ENCODE measurements around the gene TAF1A.
"Not testable (repeated sequence)": the region's sequence is repeated elsewhere in the genome, so short reads cannot be mapped to it uniquely, and the experiment has no call there.

The TAF1A gene

GRCh38 chr1:222618880-222619596 lies 29.3 kb upstream of the TAF1A start:
- Histone ChIP-seq H3K27ac (ENCODE audit: low read depth, low read length) (no peak overlapping the region), H2AFZ (ENCODE audit: low read length, unreplicated experiment) (no peak overlapping the region), H3K4me1 (ENCODE audit: control insufficient read depth, insufficient read depth, low read length, unreplicated experiment) (peaks cover 6% of the 10 kb centered on the region), H3K27me3 (ENCODE audit: insufficient read depth, low read length) (0 out of 2 replicates have a peak, but pooled peaks cover 5% of the 10 kb centered on the region), H3K79me2 (ENCODE audit: control insufficient read depth, insufficient read depth, low read length, unreplicated experiment) (peaks cover 34% of the 10 kb centered on the region), H3K4me3 (ENCODE audit: low read depth, low read length) (peak overlapping the region; percentile 90), H3K36me3 (ENCODE audit: insufficient read depth, low read length) (no peaks in the 10 kb centered on the region; the same call in 1 of the 2 replicates)

- H3K27me3 ChIP-seq (ENCODE audit: insufficient read depth, low read length) = 0 out of 2 replicates have a peak, but pooled peaks cover 9% of the 10 kb centered on the region
- peaks cover 34% of the 10 kb centered on the region for H3K79me2 ChIP-seq (ENCODE audit: control insufficient read depth, insufficient read depth, low read length, unreplicated experiment)
- H3K36me3 ChIP-seq (ENCODE audit: insufficient read depth, low read length) = no peaks in the 10 kb centered on the region
- H3K4me3 ChIP-seq (ENCODE audit: low read depth, low read length) = peak within 1 kb of the TSS; percentile 90
- peaks cover 6% of the 10 kb centered on the region for H3K4me1 ChIP-seq (ENCODE audit: control insufficient read depth, insufficient read depth, low read length, unreplicated experiment)
- H3K27ac ChIP-seq (ENCODE audit: low read depth, low read length) = peak within 1 kb of the TSS; percentile 56; the same call in 1 of the 2 replicates
- H2AFZ ChIP-seq (ENCODE audit: low read length, unreplicated experiment) = peak within 1 kb of the TSS; percentile 97
Measured at GRCh38 chr1:222618001-222618879, 28.5 kb upstream of the TAF1A start, which contains the start of gene MIA3. Gene MIA3 (plus strand): TSS chr1:222618097. CDS start chr1:222618111, 14 bp downstream.

- Histone ChIP-seq H3K36me3 (ENCODE audit: insufficient read depth, low read length) (no peaks in the 10 kb centered on the region), H3K4me3 (ENCODE audit: low read depth, low read length) (peak overlapping the region; percentile 77), H3K27me3 (ENCODE audit: insufficient read depth, low read length) (0 out of 2 replicates have a peak, but pooled peaks cover 12% of the 10 kb centered on the region), H3K79me2 (ENCODE audit: control insufficient read depth, insufficient read depth, low read length, unreplicated experiment) (peaks cover 34% of the 10 kb centered on the region), H3K4me1 (ENCODE audit: control insufficient read depth, insufficient read depth, low read length, unreplicated experiment) (peaks cover 6% of the 10 kb centered on the region), H3K27ac (ENCODE audit: low read depth, low read length) (peak overlapping the region; percentile 56; the same call in 1 of the 2 replicates), H2AFZ (ENCODE audit: low read length, unreplicated experiment) (peak overlapping the region; percentile 97)
Measured at GRCh38 chr1:222617367-222617951, 27.7 kb upstream of the TAF1A start.

GRCh38 chr1:222616525-222616924 lies 26.8 kb upstream of the TAF1A start:
- Histone ChIP-seq H3K36me3 (ENCODE audit: insufficient read depth, low read length) (no peaks in the 10 kb centered on the region), H3K27me3 (ENCODE audit: insufficient read depth, low read length) (0 out of 2 replicates have a peak, but pooled peaks cover 12% of the 10 kb centered on the region), H3K4me3 (ENCODE audit: low read depth, low read length) (no peak overlapping the region; the same call in 1 of the 2 replicates), H3K79me2 (ENCODE audit: control insufficient read depth, insufficient read depth, low read length, unreplicated experiment) (peaks cover 34% of the 10 kb centered on the region), H2AFZ (ENCODE audit: low read length, unreplicated experiment) (no peak overlapping the region), H3K27ac (ENCODE audit: low read depth, low read length) (no peak overlapping the region), H3K4me1 (ENCODE audit: control insufficient read depth, insufficient read depth, low read length, unreplicated experiment) (peaks cover 6% of the 10 kb centered on the region)

GRCh38 chr1:222613627-222614026 lies 23.9 kb upstream of the TAF1A start:
- peaks cover 6% of the 10 kb centered on the region for H3K79me2 ChIP-seq (ENCODE audit: control insufficient read depth, insufficient read depth, low read length, unreplicated experiment)
- H3K4me3 ChIP-seq (ENCODE audit: low read depth, low read length) = no peak overlapping the region
- H3K36me3 ChIP-seq (ENCODE audit: insufficient read depth, low read length) = no peaks in the 10 kb centered on the region
- H3K27ac ChIP-seq (ENCODE audit: low read depth, low read length) = no peak overlapping the region
- H3K27me3 ChIP-seq (ENCODE audit: insufficient read depth, low read length) = 0 out of 2 replicates have a peak, but pooled peaks cover 12% of the 10 kb centered on the region
- peaks cover 6% of the 10 kb centered on the region for H3K4me1 ChIP-seq (ENCODE audit: control insufficient read depth, insufficient read depth, low read length, unreplicated experiment)
- H2AFZ ChIP-seq (ENCODE audit: low read length, unreplicated experiment) = no peak overlapping the region

DNA sequence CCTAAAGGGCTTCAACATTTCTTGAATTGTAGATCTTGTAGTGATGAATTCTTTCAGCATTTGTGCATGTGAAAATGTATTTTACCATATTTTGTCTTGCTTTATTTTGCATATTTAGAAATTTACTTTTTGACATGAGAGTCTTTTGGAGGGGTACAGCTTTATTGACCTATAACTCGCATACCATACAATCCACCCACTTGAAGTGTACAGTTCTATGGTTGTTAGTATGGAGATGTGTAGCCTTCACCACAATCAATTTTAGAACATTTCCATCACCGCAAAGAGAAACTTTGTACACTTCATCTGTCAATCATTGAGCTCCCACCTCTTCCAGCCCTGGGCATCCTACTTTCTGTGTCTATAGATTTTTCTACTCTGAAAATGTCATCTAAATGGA lies 21.0 kb upstream of the TAF1A start:
- H3K4me1 ChIP-seq (ENCODE audit: control insufficient read depth, insufficient read depth, low read length, unreplicated experiment) = no peaks in the 10 kb centered on the region
- H3K4me3 ChIP-seq (ENCODE audit: low read depth, low read length) = no peak overlapping the region
- H3K27ac ChIP-seq (ENCODE audit: low read depth, low read length) = no peak overlapping the region
- H2AFZ ChIP-seq (ENCODE audit: low read length, unreplicated experiment) = no peak overlapping the region
- H3K79me2 ChIP-seq (ENCODE audit: control insufficient read depth, insufficient read depth, low read length, unreplicated experiment) = no peaks in the 10 kb centered on the region
- H3K27me3 ChIP-seq (ENCODE audit: insufficient read depth, low read length) = 0 out of 2 replicates have a peak, but pooled peaks cover 12% of the 10 kb centered on the region
- H3K36me3 ChIP-seq (ENCODE audit: insufficient read depth, low read length) = no peaks in the 10 kb centered on the region

GRCh38 chr1:222609111-222609510 lies 19.4 kb upstream of the TAF1A start:
- not testable (repeated sequence) for H3K27me3 ChIP-seq (ENCODE audit: insufficient read depth, low read length); H3K4me1 ChIP-seq (ENCODE audit: control insufficient read depth, insufficient read depth, low read length, unreplicated experiment)

DNA sequence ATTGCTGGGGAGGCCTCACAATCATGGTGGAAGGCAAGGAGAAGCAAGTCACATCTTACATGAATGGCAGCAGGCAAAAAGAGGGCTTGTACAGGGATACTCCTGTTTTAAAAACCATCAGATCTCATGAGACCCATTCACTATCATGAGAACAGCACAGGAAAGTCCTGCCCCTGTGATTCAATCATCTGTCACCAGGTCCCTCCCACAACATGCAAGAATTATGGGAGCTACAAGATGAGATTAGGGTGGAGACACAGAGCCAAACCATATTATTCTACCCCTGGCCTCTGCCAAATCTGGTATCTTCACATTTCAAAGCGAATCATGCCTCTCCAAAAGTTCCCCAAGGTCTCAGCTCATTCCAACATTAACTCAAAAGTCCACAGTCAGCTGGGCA lies 17.0 kb upstream of the TAF1A start:
- no peak overlapping the region for H3K27ac ChIP-seq (ENCODE audit: low read depth, low read length)
- H3K4me3 ChIP-seq (ENCODE audit: low read depth, low read length) = no peak overlapping the region
- no peaks in the 10 kb centered on the region for H3K79me2 ChIP-seq (ENCODE audit: control insufficient read depth, insufficient read depth, low read length, unreplicated experiment)
- no peaks in the 10 kb centered on the region for H3K36me3 ChIP-seq (ENCODE audit: insufficient read depth, low read length)
- no peak overlapping the region for H2AFZ ChIP-seq (ENCODE audit: low read length, unreplicated experiment)
- peaks cover 7% of the 10 kb centered on the region for H3K4me1 ChIP-seq (ENCODE audit: control insufficient read depth, insufficient read depth, low read length, unreplicated experiment)
- H3K27me3 ChIP-seq (ENCODE audit: insufficient read depth, low read length) = no peaks in the 10 kb centered on the region

More at GRCh38 chr1:222609111-222609510, 19.4 kb upstream of the TAF1A start:
- not testable (repeated sequence) for H3K27ac ChIP-seq (ENCODE audit: low read depth, low read length); H2AFZ ChIP-seq (ENCODE audit: low read length, unreplicated experiment); H3K79me2 ChIP-seq (ENCODE audit: control insufficient read depth, insufficient read depth, low read length, unreplicated experiment); H3K4me3 ChIP-seq (ENCODE audit: low read depth, low read length); H3K36me3 ChIP-seq (ENCODE audit: insufficient read depth, low read length)

- H3K27ac ChIP-seq (ENCODE audit: low read depth, low read length) = peak overlapping the region; percentile 9; the same call in 1 of the 2 replicates
- H2AFZ ChIP-seq (ENCODE audit: low read length, unreplicated experiment) = peak overlapping the region; percentile 91
- no peaks in the 10 kb centered on the region for H3K27me3 ChIP-seq (ENCODE audit: insufficient read depth, low read length)
- 0 out of 2 replicates have a peak overlapping the region, but pooled peaks have one; percentile 25 for H3K4me3 ChIP-seq (ENCODE audit: low read depth, low read length)
- no peaks in the 10 kb centered on the region for H3K36me3 ChIP-seq (ENCODE audit: insufficient read depth, low read length)
- H3K79me2 ChIP-seq (ENCODE audit: control insufficient read depth, insufficient read depth, low read length, unreplicated experiment) = no peaks in the 10 kb centered on the region
- H3K4me1 ChIP-seq (ENCODE audit: control insufficient read depth, insufficient read depth, low read length, unreplicated experiment) = peaks cover 23% of the 10 kb centered on the region
Measured at GRCh38 chr1:222601257-222601656, 11.5 kb upstream of the TAF1A start.

DNA sequence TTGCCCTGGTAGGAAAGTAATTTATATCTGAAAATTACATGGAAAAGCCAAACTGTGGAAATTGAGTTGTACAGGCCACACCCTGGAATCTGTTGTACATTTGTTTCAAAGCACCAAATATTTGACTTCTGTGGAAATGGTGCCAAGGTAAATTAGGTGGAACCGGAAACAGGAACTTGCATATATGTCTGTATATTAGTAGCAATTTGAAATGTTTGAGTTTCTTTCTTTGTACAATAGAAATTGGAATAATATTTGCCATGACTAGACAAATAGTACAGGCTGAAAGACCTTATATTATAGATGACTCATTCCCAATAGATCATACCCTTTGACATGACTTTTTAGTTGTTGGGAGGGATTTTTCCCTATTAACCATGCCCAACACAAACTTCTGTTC lies 10.5 kb upstream of the TAF1A start:
- H3K27me3 ChIP-seq (ENCODE audit: insufficient read depth, low read length) = no peaks in the 10 kb centered on the region
- H3K27ac ChIP-seq (ENCODE audit: low read depth, low read length) = no peak overlapping the region
- H3K4me3 ChIP-seq (ENCODE audit: low read depth, low read length) = no peak overlapping the region
- H3K79me2 ChIP-seq (ENCODE audit: control insufficient read depth, insufficient read depth, low read length, unreplicated experiment) = no peaks in the 10 kb centered on the region
- H3K4me1 ChIP-seq (ENCODE audit: control insufficient read depth, insufficient read depth, low read length, unreplicated experiment) = peaks cover 23% of the 10 kb centered on the region
- no peak overlapping the region for H2AFZ ChIP-seq (ENCODE audit: low read length, unreplicated experiment)
- no peaks in the 10 kb centered on the region for H3K36me3 ChIP-seq (ENCODE audit: insufficient read depth, low read length)
